M059J (cell line): ENCODE results near the gene ZFX. TPM values are rescaled to one million over a fixed set of nuclear protein-coding genes. Genes with fewer than 3 reads are reported as not detected.

Source experiments
- DNase-seq: peaks from one replicate; pipeline ENCODE4 v3.0.0-alpha.2; 2012; ENCODE audit warnings: low read depth
- total RNA-seq: library from RNA; depleted of rRNA; stranded (reverse); fragments of >200 nt; shearing (Covaris generic); gene quantifications from 2 replicates; pipeline ENCODE4 v1.2.3, GENCODE V29; 2014; rRNA removed

Gene ZFX
- total RNA-seq, 1 experiment from 2014 or later: 96.7 TPM

DNA sequence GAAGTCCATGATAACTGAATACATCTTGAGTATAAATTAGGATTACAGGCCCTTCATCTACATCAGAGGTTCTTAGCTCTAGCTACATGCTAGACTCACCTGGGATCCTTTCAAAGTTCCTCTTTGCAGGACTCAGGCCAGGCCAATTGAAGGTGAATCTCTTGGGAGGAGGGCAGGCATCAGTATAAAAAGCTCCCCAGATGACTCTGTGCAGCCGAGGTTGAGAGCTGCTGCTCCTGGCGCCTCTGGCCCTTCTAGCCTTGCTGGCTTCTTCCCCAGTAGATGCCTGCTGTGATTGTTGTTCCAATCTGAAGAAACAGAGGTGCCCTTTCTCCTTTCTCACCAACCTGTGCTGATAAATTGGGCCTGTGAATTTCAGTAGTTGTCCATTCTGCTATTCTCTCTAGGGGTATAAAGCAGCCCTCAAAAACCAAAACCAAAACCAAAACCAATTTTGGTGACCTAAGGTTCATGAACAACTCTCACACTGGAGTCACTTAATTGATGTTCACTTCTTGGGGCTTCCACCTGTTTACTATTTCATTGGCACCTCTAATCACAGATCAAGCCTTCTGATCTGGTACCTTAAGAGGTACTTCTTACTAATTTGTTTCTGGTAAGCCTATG lies 85.7 kb downstream of the ZFX start:
- DNase-seq: no peak

DNA sequence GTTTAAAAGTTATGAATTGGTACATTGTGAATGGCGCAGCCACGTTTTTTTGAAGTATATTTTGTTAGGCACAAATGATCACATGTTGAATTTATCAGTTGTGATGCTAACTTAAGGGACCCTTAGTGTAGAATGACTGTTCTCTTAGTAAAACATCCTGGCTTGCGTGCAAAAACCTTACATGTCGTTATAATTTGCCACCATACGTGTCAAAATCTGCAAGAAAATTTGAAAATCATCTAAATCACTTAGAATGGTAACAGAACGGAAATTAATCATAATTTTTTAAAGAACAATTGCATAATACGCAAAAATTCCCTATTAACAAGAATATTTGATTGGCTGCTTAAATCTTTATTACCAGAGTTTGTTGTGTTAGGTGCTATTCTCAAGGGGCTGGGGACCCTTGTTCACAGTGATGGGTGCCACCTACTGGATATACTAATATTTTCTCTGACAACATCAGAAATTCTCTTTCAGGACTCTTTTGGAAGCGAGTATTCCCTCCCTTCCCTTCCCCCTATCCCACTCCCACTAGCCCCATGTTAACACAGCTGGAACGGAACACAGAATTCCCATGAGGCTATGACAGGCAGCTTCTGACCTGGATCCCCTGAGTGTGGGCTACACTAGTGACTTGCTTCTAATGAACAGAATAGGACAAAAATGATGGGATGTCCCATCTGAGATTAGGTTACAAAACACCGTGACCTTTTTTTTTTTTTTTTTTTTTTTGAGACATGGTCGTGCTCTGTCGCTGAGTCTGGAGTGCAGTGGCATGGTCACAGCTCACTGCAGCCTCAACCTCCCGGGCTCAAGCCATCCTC lies 92.5 kb downstream of the ZFX start:
- peak; percentile 55 for DNase-seq

DNA sequence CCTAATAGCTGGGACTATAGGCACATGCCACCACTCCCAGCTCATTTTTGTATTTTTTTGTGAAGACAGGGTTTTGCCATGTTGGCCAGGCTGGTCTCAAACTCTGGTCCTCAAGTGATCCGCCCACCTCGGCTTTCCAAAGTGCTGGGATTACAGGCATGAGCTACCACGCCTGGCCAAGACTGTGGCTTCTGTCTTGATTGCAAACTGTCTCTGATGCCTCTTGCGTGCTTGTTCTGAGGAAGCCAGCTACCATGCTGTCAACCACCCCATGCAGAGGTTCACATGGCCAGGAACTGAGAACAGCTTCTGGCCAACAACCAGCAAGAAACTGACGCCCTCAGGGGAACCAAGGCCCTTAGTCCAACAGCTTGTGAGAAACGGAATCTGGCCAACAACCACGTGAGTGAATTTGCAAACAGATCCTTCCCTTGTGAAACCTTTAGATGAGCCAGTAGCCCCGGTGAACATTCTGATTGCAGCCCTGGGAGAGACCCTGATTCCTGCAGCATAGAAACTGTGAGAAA lies 93.2 kb downstream of the ZFX start:
- DNase-seq: peak; percentile 86

- no peak for DNase-seq
Measured at GRCh38 chrX:24243188-24243587, 93.7 kb downstream of the ZFX start.

GRCh38 chrX:24243692-24244091 lies 94.2 kb downstream of the ZFX start:
- DNase-seq: no peak

- DNase-seq: peak; percentile 85
Measured at GRCh38 chrX:24245202-24245601, 95.7 kb downstream of the ZFX start.

DNA sequence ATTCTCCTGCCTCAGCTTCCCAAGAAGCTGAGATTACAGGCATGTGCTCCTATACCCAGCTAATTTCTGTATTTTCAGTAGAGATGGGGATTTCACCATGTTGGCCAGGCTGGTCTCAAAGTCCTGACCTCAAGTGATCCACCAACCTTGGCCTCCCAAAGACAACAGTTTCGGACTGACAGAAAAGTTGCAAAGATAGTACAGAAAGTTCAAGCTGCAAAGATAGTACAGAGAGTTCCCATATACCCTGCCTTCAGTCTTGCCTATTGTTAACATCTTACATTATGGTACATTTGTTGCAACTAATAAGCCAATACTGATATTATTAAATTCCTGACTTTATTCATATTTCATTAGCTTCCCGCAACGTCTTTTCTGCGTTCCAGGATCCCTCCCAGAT lies 98.5 kb downstream of the ZFX start:
- DNase-seq: no peak

DNA sequence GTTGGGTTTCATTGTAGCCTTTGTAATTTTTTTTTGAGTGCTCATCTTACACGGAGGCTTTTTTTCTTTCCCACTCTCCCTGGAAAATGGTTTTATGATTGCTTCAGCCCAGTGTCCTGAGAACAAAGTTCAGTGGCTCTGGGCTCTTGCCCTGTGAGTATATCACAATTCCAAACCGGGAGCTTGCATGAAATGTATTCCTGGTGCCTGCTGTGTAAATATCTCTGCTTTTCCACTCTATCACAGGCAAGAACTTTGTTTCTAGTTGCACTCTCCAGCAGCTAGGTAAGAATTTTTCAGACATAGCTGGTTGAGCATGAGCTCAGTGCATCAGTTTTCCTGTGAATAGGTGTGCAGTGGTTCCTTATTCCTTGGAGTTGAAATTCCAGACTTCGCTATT lies 103.5 kb downstream of the ZFX start:
- no peak for DNase-seq

GRCh38 chrX:24253469-24253868 lies 103.9 kb downstream of the ZFX start:
- no peak for DNase-seq

GRCh38 chrX:24257011-24257410 lies 107.5 kb downstream of the ZFX start:
- no peak for DNase-seq

GRCh38 chrX:24259544-24260240 lies 110.2 kb downstream of the ZFX start:
- DNase-seq: peak; percentile 66

DNA sequence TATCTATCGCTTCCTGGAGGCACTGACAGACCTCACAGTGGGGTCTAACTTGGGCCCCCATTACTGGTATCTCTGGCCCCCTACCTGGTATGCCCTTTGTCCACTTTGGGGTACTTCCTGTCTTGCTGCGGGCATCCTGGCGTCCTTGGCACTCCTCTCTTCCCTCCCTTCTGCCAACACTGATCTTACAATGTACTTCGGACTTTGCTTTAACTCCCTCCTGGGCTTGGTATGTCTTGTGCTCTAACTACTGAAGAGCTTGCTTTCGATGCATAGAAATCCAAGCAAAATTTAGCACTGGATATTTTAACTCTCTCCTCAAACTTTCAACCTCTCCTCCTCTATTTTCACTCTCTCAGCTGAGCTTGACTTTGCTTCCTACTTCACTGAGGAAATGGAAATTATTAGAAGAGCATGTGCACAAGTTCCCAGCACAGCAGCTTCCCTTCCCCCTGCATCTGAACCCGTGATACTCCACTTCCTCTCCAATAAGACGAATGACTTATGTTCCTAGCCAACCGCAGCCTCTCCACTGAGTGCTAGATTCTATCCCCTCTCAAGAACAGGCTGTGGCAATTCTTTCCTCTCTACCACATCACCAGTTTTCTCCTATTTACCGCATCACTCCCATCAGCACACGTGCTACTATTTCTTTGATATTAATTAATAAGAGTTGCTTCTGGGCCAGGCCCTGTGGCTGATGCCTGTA lies 111.5 kb downstream of the ZFX start:
- no peak for DNase-seq

DNA sequence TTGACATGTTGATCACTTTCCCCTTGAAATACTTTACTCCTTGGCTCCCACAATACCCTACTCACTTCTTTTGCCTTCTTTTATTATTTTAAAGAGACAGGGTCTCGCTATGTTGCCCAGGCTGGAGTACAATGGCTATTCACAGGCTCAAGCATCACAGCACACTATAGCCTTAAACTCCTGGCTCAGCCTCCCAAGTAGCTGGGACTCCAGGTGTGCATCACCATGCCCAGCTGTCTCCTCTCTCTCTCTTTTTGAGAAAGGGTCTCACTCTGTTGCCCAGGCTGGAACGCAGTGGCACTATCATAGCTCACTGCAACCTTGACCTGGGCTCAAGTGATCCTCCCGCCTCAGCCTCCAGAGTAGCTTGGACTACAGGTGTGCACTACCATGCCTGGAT lies 112.8 kb downstream of the ZFX start:
- DNase-seq: no peak

GRCh38 chrX:24264383-24264782 lies 114.9 kb downstream of the ZFX start:
- DNase-seq: peak; percentile 75

Other genes with a start within 250 kb of the ZFX start
- gene APOO, start 241.8 kb upstream of the ZFX start, total RNA-seq: 69.9 and 72.4 TPM in 2 replicates
- 0.39 TPM in 1 of 2 replicates, not detected in the other for gene CXorf58, start 241.7 kb upstream of the ZFX start, total RNA-seq
- gene KLHL15, start 122.5 kb upstream of the ZFX start, total RNA-seq: 7.2 and 11.3 TPM in 2 replicates
- gene EIF2S3, start 94.8 kb upstream of the ZFX start, total RNA-seq: 208 and 274 TPM in 2 replicates
- gene SUPT20HL2, start 164.3 kb downstream of the ZFX start, total RNA-seq: 0.17 TPM in 1 of 2 replicates, not detected in the other
- gene SUPT20HL1, start 210.9 kb downstream of the ZFX start, total RNA-seq: not detected in 2 replicates